ENCODE data around the gene ARAP3.

Gene ARAP3

GRCh38 chr5:141638771-141639170, 43.3 kb downstream of the ARAP3 start:
- Histone ChIP-seq H3K36me3 (ENCODE audit: control insufficient read depth, insufficient read depth, low read length) (peaks cover 2% of the 10 kb centered on the region), H3K4me3 (replicated peaks; ENCODE audit: low read depth, low read length) (no peak overlapping the region), H3K27me3 (replicated peaks; ENCODE audit: control insufficient read depth, insufficient read depth, low read length) (no peaks in the 10 kb centered on the region)
- TF ChIP-seq CTCF (IDR thresholded peaks at IDR 0.05; ENCODE audit: insufficient read depth, low read length, poor library complexity, severe bottlenecking) = no peak
- no peak for DNase-seq (ENCODE audit: extremely low read depth, insufficient read length)

GRCh38 chr5:141637767-141638419, 44.1 kb downstream of the ARAP3 start:
- H3K27me3 ChIP-seq (replicated peaks; ENCODE audit: control insufficient read depth, insufficient read depth, low read length) = no peaks in the 10 kb centered on the region
- no peaks in the 10 kb centered on the region; the same call in none of the 2 replicates for H3K36me3 ChIP-seq (ENCODE audit: control insufficient read depth, insufficient read depth, low read length)
- peak; percentile 81 for DNase-seq (ENCODE audit: extremely low read depth, insufficient read length)
- H3K4me3 ChIP-seq (replicated peaks; ENCODE audit: low read depth, low read length) = peak overlapping the region; percentile 91
- TF ChIP-seq CTCF (IDR thresholded peaks at IDR 0.05; ENCODE audit: insufficient read depth, low read length, poor library complexity, severe bottlenecking) = peak; percentile 69

- no peak for TF ChIP-seq CTCF (IDR thresholded peaks at IDR 0.05; ENCODE audit: insufficient read depth, low read length, poor library complexity, severe bottlenecking)
- DNase-seq (ENCODE audit: extremely low read depth, insufficient read length) = peak; percentile 74
Measured at GRCh38 chr5:141637123-141637766, 44.8 kb downstream of the ARAP3 start.

GRCh38 chr5:141636413-141637122, 45.5 kb downstream of the ARAP3 start, which contains the start of the genes HDAC3 and RELL2:
HDAC3 (minus strand) TSS chr5:141636849; CDS start chr5:141636790, 59 bp downstream.
RELL2 (plus strand) TSS chr5:141636997; CDS start chr5:141638226, 1,229 bp downstream.
- DNase-seq (ENCODE audit: extremely low read depth, insufficient read length) = peak; percentile 94
- H3K27me3 ChIP-seq (replicated peaks; ENCODE audit: control insufficient read depth, insufficient read depth, low read length) = no peaks in the 10 kb centered on the region
- TF ChIP-seq CTCF (IDR thresholded peaks at IDR 0.05; ENCODE audit: insufficient read depth, low read length, poor library complexity, severe bottlenecking) = no peak
- peaks cover 3% of the 10 kb centered on the region for H3K36me3 ChIP-seq (ENCODE audit: control insufficient read depth, insufficient read depth, low read length)
- H3K4me3 ChIP-seq (replicated peaks; ENCODE audit: low read depth, low read length) = peak within 1 kb of the TSS; percentile 91

More at GRCh38 chr5:141637123-141637766, 44.8 kb downstream of the ARAP3 start:
- Histone ChIP-seq H3K36me3 (ENCODE audit: control insufficient read depth, insufficient read depth, low read length) (peaks cover 3% of the 10 kb centered on the region), H3K27me3 (replicated peaks; ENCODE audit: control insufficient read depth, insufficient read depth, low read length) (no peaks in the 10 kb centered on the region), H3K4me3 (replicated peaks; ENCODE audit: low read depth, low read length) (peak overlapping the region; percentile 91)

GRCh38 chr5:141636106-141636412, 46.0 kb downstream of the ARAP3 start:
- H3K4me3 ChIP-seq (replicated peaks; ENCODE audit: low read depth, low read length) = peak overlapping the region; percentile 91
- peaks cover 3% of the 10 kb centered on the region for H3K36me3 ChIP-seq (ENCODE audit: control insufficient read depth, insufficient read depth, low read length)
- H3K27me3 ChIP-seq (replicated peaks; ENCODE audit: control insufficient read depth, insufficient read depth, low read length) = no peaks in the 10 kb centered on the region
- DNase-seq (ENCODE audit: extremely low read depth, insufficient read length) = no peak
- no peak for TF ChIP-seq CTCF (IDR thresholded peaks at IDR 0.05; ENCODE audit: insufficient read depth, low read length, poor library complexity, severe bottlenecking)
